ENCODE measurements around the gene LHX1.

Gene LHX1

GRCh38 chr17:36933512-36934143 is 3.6 kb upstream of the LHX1 start:
- H3K9ac ChIP-seq (ENCODE audit: low read depth, low read length): no peak overlapping the region
- H3K4me1 ChIP-seq (ENCODE audit: insufficient read depth, low read length): peaks cover 51% of the 10 kb centered on the region
- H3K36me3 ChIP-seq (ENCODE audit: insufficient read depth, low read length): no peaks in the 10 kb centered on the region
- H3K27me3 ChIP-seq (ENCODE audit: insufficient read depth, low read length): peaks cover 100% of the 10 kb centered on the region
- no peak overlapping the region for H3K27ac ChIP-seq (ENCODE audit: low read depth, low read length)
- WGBS: 3% methylated on average over 23 of the region's 23 CpGs
- H3K9me3 ChIP-seq (ENCODE audit: insufficient read depth, low read depth, low read length): no peaks in the 10 kb centered on the region
- peak overlapping the region; percentile 56; the same call in 1 of the 2 replicates for H3K4me3 ChIP-seq (ENCODE audit: low read length)

DNA sequence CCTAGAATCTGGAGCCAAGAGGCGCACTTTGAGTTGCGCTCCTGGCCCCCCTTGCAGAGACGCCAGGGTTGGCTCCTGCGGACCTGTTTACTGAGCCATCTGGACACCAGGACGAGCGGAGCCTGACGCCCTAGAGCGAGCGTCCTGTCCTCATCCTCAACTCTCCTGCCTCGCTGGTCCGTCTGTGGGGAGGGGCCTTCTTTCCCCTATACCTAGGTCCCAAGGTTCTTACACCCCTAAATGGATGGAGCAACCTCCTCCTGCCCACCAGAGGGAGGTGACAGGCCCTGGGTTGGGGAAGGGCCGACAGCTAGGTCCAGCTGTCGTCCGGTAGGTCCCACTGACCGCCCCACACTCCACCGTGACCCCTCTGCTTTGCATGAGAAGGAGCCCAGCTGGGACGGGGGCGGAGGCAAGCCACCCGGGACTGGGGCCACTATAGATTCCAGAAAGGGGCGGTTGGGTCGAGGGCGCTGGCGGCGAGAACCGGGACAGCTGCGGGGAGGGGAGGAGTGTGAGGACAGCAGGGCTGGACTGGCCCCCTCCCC is 3.1 kb upstream of the LHX1 start:
- H3K4me3 ChIP-seq (ENCODE audit: low read length): peak overlapping the region; percentile 56
- no peaks in the 10 kb centered on the region for H3K9me3 ChIP-seq (ENCODE audit: insufficient read depth, low read depth, low read length)
- H3K4me1 ChIP-seq (ENCODE audit: insufficient read depth, low read length): peaks cover 51% of the 10 kb centered on the region
- peaks cover 100% of the 10 kb centered on the region for H3K27me3 ChIP-seq (ENCODE audit: insufficient read depth, low read length)
- WGBS: 1% methylated on average over 26 of the region's 26 CpGs
- H3K36me3 ChIP-seq (ENCODE audit: insufficient read depth, low read length): no peaks in the 10 kb centered on the region
- no peak overlapping the region for H3K9ac ChIP-seq (ENCODE audit: low read depth, low read length)
- no peak overlapping the region for H3K27ac ChIP-seq (ENCODE audit: low read depth, low read length)

- Histone ChIP-seq H3K9ac (ENCODE audit: low read depth, low read length) (no peak overlapping the region), H3K27ac (ENCODE audit: low read depth, low read length) (no peak overlapping the region), H3K9me3 (ENCODE audit: insufficient read depth, low read depth, low read length) (no peaks in the 10 kb centered on the region), H3K4me3 (ENCODE audit: low read length) (peak overlapping the region; percentile 56), H3K27me3 (ENCODE audit: insufficient read depth, low read length) (peaks cover 100% of the 10 kb centered on the region), H3K36me3 (ENCODE audit: insufficient read depth, low read length) (no peaks in the 10 kb centered on the region), H3K4me1 (ENCODE audit: insufficient read depth, low read length) (peaks cover 51% of the 10 kb centered on the region)
- WGBS: under 1% methylated on average over 79 of the region's 79 CpGs
Measured at GRCh38 chr17:36934692-36935630, 2.3 kb upstream of the LHX1 start.

DNA sequence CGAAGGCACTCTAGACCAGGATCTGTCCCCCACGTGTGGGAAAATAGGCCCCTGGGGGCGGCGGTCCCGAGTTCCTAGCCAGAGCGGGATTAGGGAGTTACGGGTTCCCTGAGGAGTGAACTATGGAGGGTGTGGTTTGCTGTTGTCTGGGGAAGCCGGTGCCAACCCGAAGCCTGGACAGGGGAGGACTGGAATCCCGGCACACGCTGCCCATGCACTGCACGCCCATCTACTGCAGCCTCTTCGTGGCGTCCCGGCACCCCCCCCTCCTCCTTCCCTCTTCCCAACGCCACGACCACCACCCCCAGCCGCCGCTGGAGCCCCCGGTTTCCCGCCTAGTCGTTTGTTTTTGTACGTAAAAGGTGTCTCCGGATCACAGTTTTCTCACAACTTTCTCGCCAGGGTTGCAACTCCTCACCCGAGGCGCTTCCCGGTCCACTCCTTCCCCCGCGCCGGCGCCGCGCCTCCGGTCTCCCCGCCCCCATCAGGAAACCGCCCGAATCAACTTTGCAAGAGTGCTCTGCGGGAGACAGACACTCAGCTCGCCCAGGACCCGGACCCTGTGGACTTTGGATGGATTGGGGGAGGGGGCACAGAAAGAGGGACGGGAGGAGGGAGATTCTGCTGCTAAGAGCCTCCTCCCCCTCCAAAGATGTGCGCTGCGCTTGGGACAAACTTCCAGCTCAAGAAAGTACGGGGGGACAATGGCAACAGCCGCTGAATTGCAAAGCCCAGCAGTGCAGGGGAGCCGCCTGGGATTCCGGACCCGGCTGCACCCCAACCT is 1.4 kb upstream of the LHX1 start:
- no peaks in the 10 kb centered on the region for H3K9me3 ChIP-seq (ENCODE audit: insufficient read depth, low read depth, low read length)
- H3K9ac ChIP-seq (ENCODE audit: low read depth, low read length): no peak overlapping the region
- peak overlapping the region; percentile 56 for H3K4me3 ChIP-seq (ENCODE audit: low read length)
- H3K36me3 ChIP-seq (ENCODE audit: insufficient read depth, low read length): no peaks in the 10 kb centered on the region
- H3K27ac ChIP-seq (ENCODE audit: low read depth, low read length): no peak overlapping the region
- WGBS: under 1% methylated on average over 49 of the region's 49 CpGs
- peaks cover 100% of the 10 kb centered on the region for H3K27me3 ChIP-seq (ENCODE audit: insufficient read depth, low read length)
- peaks cover 46% of the 10 kb centered on the region for H3K4me1 ChIP-seq (ENCODE audit: insufficient read depth, low read length)

DNA sequence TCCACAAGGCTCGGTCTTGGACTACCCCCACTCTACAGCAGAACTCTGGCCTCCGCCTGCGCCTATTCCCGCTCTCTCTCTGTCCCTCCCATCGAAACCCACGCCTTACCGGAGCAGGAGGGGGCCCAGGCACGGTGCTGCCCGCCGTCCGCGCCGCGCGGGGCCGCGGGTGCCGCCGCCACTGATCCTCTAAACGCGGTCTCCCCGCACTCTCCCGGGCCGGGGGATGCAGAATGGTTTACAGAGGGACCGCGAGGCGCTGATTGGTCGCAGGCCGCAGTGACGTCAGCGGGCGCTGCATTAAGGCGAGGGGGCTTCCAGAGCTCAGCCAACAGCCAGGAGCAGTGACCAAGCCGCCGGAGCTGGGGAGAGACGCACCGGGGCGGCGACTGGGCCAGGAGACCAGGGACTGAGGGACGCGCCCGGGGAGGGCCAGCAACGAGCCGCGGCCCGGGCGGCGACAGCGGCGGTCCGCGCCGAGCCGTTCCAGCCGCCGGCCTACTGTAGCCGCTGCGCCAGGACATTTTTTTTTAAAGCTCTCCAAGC is 747 bp upstream of the LHX1 start:
- peak overlapping the region; percentile 56 for H3K4me3 ChIP-seq (ENCODE audit: low read length)
- WGBS: under 1% methylated on average over 58 of the region's 58 CpGs
- H3K9me3 ChIP-seq (ENCODE audit: insufficient read depth, low read depth, low read length): no peaks in the 10 kb centered on the region
- H3K4me1 ChIP-seq (ENCODE audit: insufficient read depth, low read length): peaks cover 45% of the 10 kb centered on the region
- no peak overlapping the region for H3K9ac ChIP-seq (ENCODE audit: low read depth, low read length)
- H3K27ac ChIP-seq (ENCODE audit: low read depth, low read length): no peak overlapping the region
- H3K36me3 ChIP-seq (ENCODE audit: insufficient read depth, low read length): no peaks in the 10 kb centered on the region
- H3K27me3 ChIP-seq (ENCODE audit: insufficient read depth, low read length): peaks cover 100% of the 10 kb centered on the region

- Histone ChIP-seq H3K36me3 (ENCODE audit: insufficient read depth, low read length) (no peaks in the 10 kb centered on the region), H3K27me3 (ENCODE audit: insufficient read depth, low read length) (peaks cover 100% of the 10 kb centered on the region), H3K4me1 (ENCODE audit: insufficient read depth, low read length) (peaks cover 38% of the 10 kb centered on the region), H3K9ac (ENCODE audit: low read depth, low read length) (no peak overlapping the region), H3K27ac (ENCODE audit: low read depth, low read length) (no peak overlapping the region), H3K9me3 (ENCODE audit: insufficient read depth, low read depth, low read length) (no peaks in the 10 kb centered on the region), H3K4me3 (ENCODE audit: low read length) (peak overlapping the region; percentile 56)
- WGBS: 1% methylated on average over 36 of the region's 36 CpGs
Measured at GRCh38 chr17:36937959-36938565, 787 bp downstream of the LHX1 start.

DNA sequence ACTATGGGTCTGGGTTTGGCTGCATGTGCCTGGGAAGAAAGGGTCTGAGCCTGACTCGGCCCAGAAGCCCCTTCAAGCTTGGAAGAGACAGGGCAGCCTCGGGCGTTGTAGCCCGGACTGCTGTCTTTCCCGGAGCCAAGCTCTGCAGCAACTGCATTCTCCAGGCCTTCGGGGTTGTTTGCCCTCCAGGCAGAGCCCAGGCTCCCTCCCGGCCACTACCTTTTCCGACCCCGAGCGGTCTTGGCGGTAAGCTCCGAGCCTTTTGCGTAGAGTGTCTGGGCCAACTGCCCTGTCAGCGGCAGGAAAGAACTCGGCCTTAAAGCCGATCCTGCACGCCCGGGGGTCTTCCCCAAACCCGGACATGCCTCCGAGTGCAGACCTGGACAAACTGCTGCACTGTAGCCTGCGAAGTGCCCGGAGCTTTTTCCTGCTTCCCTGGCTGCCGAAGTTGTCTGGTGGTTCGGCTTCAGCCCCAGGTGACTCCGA is 1.3 kb downstream of the LHX1 start:
- H3K36me3 ChIP-seq (ENCODE audit: insufficient read depth, low read length): no peaks in the 10 kb centered on the region
- WGBS: 1% methylated on average over 25 of the region's 25 CpGs
- H3K9me3 ChIP-seq (ENCODE audit: insufficient read depth, low read depth, low read length): no peaks in the 10 kb centered on the region
- H3K9ac ChIP-seq (ENCODE audit: low read depth, low read length): no peak overlapping the region
- peaks cover 100% of the 10 kb centered on the region for H3K27me3 ChIP-seq (ENCODE audit: insufficient read depth, low read length)
- no peak overlapping the region for H3K27ac ChIP-seq (ENCODE audit: low read depth, low read length)
- H3K4me1 ChIP-seq (ENCODE audit: insufficient read depth, low read length): peaks cover 33% of the 10 kb centered on the region
- peak overlapping the region; percentile 56 for H3K4me3 ChIP-seq (ENCODE audit: low read length)

- Histone ChIP-seq H3K27me3 (ENCODE audit: insufficient read depth, low read length) (peaks cover 100% of the 10 kb centered on the region), H3K9me3 (ENCODE audit: insufficient read depth, low read depth, low read length) (no peaks in the 10 kb centered on the region), H3K4me1 (ENCODE audit: insufficient read depth, low read length) (peaks cover 27% of the 10 kb centered on the region), H3K4me3 (ENCODE audit: low read length) (peak overlapping the region; percentile 56; the same call in 1 of the 2 replicates), H3K36me3 (ENCODE audit: insufficient read depth, low read length) (no peaks in the 10 kb centered on the region), H3K27ac (ENCODE audit: low read depth, low read length) (no peak overlapping the region), H3K9ac (ENCODE audit: low read depth, low read length) (no peak overlapping the region)
- WGBS: 3% methylated on average over 43 of the region's 43 CpGs
Measured at GRCh38 chr17:36939052-36939801, 2.0 kb downstream of the LHX1 start.

- Histone ChIP-seq H3K4me1 (ENCODE audit: insufficient read depth, low read length) (peaks cover 33% of the 10 kb centered on the region), H3K9ac (ENCODE audit: low read depth, low read length) (no peak overlapping the region), H3K4me3 (ENCODE audit: low read length) (peak overlapping the region; percentile 56; the same call in 1 of the 2 replicates), H3K27me3 (ENCODE audit: insufficient read depth, low read length) (peaks cover 100% of the 10 kb centered on the region), H3K27ac (ENCODE audit: low read depth, low read length) (no peak overlapping the region), H3K9me3 (ENCODE audit: insufficient read depth, low read depth, low read length) (no peaks in the 10 kb centered on the region), H3K36me3 (ENCODE audit: insufficient read depth, low read length) (no peaks in the 10 kb centered on the region)
- 2% methylated on average over 23 of the region's 26 CpGs for WGBS
Measured at GRCh38 chr17:36939802-36940312, 2.6 kb downstream of the LHX1 start.

All from HUES64 (cell line).